Globus pallidus (tissue), 1 donor: ENCODE results near the gene KREMEN1.
A peak's percentile ranks its signal among the peaks of the same experiment; 100 is the strongest.

Experiments used
- DNase-seq: peaks from one replicate; pipeline ENCODE4 v3.0.0-alpha.2; 2015; ENCODE audit warnings: low spot score

KREMEN1 gene

GRCh38 chr22:29207562-29208501 is 135.0 kb downstream of the KREMEN1 start:
- no peak for DNase-seq

GRCh38 chr22:29208502-29208862 is 135.6 kb downstream of the KREMEN1 start:
- DNase-seq = no peak

GRCh38 chr22:29208879-29209623 is 136.2 kb downstream of the KREMEN1 start:
- no peak for DNase-seq

GRCh38 chr22:29209624-29209929 is 136.7 kb downstream of the KREMEN1 start:
- no peak for DNase-seq

DNA sequence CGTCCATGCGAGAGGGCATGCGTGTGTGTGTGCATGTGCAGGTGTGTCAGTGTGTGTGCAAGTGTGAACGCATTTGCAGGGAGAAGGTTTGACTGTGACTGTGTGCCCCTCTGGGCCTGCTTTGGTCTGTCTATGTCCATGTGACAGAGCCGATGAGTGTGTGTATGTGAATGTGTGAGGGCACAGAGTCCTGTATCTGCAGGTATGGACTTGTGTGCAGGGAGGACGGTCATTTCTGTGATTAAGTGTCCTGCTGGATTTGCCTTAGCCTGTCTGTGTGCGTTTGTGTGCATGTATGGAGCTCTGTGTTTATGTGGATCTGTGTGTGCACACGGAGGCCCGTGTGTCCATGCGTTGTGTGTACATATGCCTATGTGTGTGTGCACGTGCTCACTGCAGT is 138.2 kb downstream of the KREMEN1 start:
- DNase-seq = no peak

DNA sequence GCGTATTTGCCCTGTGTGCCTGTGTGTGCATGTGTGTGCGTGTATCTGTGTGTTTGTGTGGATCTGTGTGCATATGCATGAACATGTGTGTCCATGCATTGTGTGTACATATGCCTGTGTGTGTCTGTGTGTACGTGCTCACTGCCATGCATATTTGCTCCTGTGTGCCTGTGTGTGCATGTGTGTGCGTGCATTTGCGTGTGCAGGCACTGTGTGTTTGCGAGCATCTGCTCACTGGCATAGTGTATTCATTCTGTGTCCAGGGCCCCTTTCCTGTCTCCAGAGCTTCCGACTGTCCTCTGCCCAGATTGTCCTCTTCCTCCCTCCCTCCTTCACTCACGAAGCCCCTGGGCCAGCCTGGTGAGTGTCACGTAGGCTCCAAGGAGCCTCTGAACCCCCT is 138.6 kb downstream of the KREMEN1 start:
- no peak for DNase-seq

GRCh38 chr22:29212743-29213142 is 139.9 kb downstream of the KREMEN1 start:
- DNase-seq = no peak

DNA sequence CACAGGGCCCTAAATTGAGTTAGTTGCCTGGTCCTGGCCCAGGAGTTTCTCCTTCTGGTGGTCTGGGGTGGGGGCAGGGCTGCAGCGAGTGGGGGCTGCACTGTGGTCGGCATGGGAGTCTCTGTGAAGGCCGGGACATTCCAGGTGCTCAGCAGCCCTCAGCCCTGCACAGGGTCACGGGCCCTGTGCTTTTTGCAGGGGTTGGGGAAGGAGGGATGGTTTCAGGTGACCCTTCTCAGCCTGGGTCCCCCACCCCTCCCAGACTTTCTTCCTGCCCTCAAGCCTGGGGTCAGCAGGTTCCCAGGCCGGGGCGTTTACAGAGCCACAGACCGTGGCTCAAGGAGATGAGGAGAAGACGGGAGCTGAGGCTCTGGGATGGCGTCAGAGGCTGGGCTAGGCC is 140.7 kb downstream of the KREMEN1 start:
- no peak for DNase-seq

DNA sequence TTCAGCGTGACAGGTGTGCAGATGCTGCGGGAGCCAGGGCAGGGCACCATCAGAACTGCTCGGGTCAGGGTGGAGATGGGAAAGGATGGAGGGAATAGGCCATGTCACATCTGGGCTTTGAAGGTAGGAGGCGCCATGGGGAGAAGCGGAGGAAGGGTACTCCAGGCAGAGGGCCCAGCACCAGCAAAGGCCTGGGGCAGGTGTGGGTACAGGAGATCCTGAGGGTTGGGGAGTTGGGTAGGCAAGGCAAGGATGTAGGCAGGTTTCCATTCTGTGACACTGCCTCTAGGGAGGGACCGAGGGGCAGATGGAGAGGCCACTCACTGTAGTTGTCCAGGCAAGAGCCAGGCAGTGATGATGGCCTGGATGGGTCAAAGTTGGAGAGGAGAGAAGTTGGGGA is 141.4 kb downstream of the KREMEN1 start:
- DNase-seq = no peak

DNA sequence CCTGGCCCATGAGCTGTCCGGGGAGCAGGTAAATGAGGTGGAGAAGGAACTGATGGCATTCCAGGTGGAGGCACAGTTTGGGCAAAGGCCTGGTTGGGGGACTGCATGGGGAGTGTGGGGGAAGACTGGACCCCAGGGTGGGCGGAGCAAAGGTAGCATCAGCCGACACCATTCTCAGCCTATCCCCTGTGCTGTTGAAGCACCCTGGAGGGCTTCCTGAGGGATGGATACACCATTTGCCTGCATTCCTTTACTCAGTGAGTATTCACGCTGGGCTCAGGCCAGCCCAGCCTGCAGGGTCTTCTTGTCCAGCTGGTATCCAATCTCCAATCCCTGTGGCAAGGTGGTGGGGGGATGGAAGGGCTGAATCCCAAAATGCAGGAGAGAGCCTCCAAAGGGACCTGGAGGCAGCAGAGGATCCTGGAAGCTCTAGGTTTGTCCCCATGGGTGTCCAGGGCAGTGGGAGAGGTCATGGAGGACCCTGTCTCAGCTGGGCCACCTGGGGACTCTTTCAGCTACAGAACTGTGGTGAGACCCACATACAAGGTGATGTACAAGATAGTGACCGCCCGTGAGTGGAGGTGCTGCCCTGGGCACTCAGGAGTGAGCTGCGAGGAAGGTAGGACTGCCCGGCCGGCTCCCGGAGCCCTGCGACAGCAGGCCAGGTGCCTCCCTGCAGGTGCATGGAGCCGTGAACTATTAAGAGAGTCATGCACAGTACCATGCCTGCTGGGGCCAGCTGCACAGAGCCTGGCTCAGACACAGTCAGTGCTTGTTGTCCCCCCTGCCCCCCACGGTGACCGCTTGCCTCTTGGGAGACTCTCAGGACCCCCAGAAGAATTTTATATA is 142.4 kb downstream of the KREMEN1 start:
- DNase-seq = no peak

DNA sequence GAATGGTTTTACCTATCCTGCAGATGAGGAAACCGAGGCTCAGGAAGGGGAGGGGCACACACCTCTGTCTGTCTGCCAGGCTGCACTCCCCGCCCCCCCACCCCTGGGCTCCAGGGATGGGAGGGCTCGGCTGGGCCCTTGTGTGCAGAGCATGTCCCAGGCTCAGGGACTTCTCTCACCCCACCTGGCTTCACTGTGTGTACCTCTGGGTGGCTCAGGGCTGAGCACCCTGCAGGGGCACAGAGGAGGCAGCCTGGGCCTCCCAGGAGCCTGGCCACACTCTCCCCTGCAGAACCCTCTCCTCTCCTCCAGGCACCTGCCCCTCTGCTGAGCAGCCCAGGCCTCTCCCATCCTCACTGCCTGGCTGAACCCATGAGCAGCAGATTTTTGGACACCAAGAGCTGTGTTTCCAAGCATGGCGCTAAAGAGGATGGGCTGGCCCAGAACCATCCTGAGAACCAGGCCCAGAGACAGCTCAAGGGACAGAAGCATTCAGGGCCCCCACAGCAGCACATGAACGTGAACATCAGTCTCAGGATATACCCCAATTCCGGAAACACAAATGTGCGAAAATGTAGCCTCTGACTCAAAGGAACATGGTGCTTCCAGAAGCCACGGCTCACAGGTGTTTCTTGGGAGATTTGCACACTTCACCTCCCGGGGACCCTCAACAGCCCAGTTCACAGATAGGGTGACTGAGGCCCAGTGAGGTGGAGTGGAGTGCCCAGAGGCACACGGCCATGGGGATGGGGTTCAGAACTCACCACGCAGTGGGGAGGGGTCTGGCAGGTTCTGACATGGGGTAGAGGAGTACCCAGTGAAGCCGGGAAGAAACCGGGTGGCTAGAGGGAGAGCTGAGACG is 143.4 kb downstream of the KREMEN1 start:
- DNase-seq = no peak

DNA sequence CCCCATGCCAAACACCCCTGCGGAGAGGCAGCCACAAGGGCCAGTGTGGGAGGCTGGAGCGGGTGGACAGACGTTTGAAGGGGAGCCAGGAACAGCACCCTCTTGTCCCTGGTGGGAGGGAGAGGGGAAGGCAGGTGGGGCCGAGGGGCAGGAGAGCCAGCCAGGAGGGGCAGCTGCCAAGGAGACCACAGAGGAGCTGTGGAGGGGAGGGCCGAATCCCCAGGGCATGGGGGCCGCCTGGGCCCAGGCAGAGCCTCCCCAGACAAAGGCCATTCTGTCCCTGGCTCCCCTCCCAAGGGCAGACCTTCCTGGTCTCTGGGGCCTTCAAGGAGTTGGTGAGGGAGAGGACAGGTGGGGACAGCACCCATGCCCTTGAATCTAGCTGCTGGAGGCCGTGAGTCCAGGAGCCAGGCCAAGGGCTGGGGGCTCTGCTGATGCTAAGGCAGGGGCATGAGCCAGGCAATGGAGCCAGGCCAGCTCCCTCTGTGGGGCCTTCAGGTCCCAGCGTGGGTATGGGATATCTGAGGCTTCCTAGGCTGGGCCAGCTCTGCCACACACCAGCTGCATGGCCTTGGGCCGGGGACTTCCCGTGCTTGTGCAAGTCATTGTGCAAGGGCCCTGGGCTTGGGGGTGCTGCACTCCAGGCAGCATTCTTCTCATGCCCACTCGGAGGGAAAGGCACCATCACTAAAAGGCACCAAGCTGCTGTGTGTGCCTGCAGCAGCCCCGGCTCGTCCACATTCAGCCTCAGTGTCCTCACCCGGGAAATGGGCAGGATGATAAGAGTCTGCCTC is 144.2 kb downstream of the KREMEN1 start:
- peak; percentile 12 for DNase-seq
